Peyer's patch (tissue), 4 donors: ENCODE results near the gene RCCD1.

Experiments
- POLR2A ChIP-seq, 2 donors: fragments of 450-650 bp; IDR thresholded peaks; one replicate each; pipeline ENCODE4 v1.5.1; 2017; ENCODE audit warnings: antibody characterized with exemption in 2 of 2, mild to moderate bottlenecking in 2 of 2, moderate library complexity in 2 of 2
- TF ChIP-seq, protein P1 (sequence below), 6 experiments: fragments of 450-650 bp in 4 of 6; fragments of 200-600 bp in 2 of 6; sonication (generic) in 1 of 6; IDR thresholded peaks; one replicate each; pipeline ENCODE4 v1.5.1; 2017 to 2019; ENCODE audit warnings: antibody characterized with exemption in 6 of 6, mild to moderate bottlenecking in 3 of 6, moderate library complexity in 1 of 6

DNA sequence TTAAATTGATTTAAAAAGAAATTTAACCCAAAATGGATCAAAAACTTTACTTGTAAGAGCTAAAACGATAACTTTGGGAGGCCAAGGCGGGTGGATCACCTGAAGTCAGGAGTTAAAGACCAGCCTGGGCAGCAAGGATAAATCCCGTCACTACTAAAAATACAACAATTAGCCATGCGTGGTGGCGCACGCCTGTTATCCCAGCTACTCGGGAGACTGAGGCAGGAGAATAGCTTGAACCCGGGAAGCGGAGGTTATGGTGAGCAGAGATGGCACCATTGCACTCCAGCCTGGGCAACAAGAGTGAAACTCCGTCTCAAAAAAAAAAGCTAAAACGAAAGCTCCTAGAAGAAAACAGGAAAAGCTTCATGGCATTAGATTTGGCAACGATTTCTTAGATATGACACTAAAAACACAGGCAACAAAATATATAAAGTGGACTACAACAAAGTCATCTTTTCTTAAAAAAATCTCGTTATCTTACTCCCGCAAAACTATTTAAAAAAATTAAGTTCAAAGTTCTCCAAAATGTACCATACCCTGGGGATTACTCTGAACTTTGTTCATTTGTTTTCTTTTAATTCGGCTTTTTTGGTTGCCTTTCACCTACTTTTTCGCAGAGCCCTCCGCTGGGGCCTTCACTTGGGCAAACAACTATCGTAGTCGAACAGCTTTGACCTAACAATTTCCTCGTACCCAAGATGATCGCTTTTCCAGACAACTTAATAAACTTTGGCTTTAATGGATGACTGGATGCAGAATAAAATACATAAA, 25.3 kb upstream of the RCCD1 start:
- TF ChIP-seq, protein P1, sequence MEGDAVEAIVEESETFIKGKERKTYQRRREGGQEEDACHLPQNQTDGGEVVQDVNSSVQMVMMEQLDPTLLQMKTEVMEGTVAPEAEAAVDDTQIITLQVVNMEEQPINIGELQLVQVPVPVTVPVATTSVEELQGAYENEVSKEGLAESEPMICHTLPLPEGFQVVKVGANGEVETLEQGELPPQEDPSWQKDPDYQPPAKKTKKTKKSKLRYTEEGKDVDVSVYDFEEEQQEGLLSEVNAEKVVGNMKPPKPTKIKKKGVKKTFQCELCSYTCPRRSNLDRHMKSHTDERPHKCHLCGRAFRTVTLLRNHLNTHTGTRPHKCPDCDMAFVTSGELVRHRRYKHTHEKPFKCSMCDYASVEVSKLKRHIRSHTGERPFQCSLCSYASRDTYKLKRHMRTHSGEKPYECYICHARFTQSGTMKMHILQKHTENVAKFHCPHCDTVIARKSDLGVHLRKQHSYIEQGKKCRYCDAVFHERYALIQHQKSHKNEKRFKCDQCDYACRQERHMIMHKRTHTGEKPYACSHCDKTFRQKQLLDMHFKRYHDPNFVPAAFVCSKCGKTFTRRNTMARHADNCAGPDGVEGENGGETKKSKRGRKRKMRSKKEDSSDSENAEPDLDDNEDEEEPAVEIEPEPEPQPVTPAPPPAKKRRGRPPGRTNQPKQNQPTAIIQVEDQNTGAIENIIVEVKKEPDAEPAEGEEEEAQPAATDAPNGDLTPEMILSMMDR (IDR thresholded peaks at IDR 0.05), result no peak
- TF ChIP-seq POLR2A (IDR thresholded peaks at IDR 0.05), result no peak
